ENCODE data around the gene STK10. TPM values are rescaled to one million over a fixed set of nuclear protein-coding genes. Genes with fewer than 3 reads are reported as not detected.

Gene STK10
- polyA plus RNA-seq, 1 of the 3 experiments (the other 2 are of a cell fraction): 11.0 TPM

DNA sequence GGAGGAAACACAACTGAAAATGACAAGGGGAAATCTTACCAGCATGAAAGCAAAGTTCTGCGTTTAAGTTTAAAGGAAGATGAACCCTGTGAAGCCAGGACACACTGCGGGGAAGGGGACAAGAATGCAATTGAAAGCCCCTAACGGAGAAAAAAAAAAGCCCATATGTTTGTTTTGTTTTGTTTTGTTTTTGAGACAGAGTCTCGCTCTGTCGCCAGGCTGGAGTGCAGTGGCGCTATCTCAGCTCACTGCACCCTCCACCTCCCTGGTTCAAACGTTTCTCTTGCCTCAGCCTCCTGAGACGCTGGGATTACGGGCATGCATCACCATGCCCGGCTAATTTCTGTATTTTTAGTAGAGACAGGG, 2.9 kb downstream of the STK10 start:
- 90% methylated on average over 10 of the region's 10 CpGs for WGBS (ENCODE audit: low lambda C conversion rate)
- H2AFZ ChIP-seq (ENCODE audit: low read depth): no peak overlapping the region
- POLR2A ChIA-PET: no interaction called here
- H3K9me3 ChIP-seq: no peaks in the 10 kb centered on the region
- CTCF ChIA-PET: interaction anchor here (1.1 kb wide), 1 partner anchor 273 kb away, joined by 4 read pairs; no protein-coding TSS in a partner anchor
- 0 out of 2 replicates have a peak, but pooled peaks cover 4% of the 10 kb centered on the region for H4K20me1 ChIP-seq (ENCODE audit: insufficient read depth)
- TF ChIP-seq TEAD4 (IDR thresholded peaks at IDR 0.05; ENCODE audit: borderline replicate concordance, insufficient read depth) (no peak), RFX5 (IDR thresholded peaks at IDR 0.05; ENCODE audit: low read length) (no peak), GABPA (IDR thresholded peaks at IDR 0.05; ENCODE audit: low read depth) (no peak), RCOR1 (IDR thresholded peaks at IDR 0.05; ENCODE audit: low read length) (no peak), POLR2AphosphoS5 (IDR thresholded peaks at IDR 0.05; ENCODE audit: low read depth, low read length) (no peak), MXI1 (IDR thresholded peaks at IDR 0.05; ENCODE audit: low read depth, low read length) (no peak), TAF1 (IDR thresholded peaks at IDR 0.05; ENCODE audit: borderline replicate concordance, low read depth, low read length) (no peak), NFIC (IDR thresholded peaks at IDR 0.05; ENCODE audit: borderline replicate concordance) (no peak), ELF1 (IDR thresholded peaks at IDR 0.05) (no peak), GATA2 (CRISPR knock-in tag; IDR thresholded peaks at IDR 0.05) (no peak), EP300 (IDR thresholded peaks at IDR 0.05; ENCODE audit: borderline replicate concordance in 1 of 2, low read depth in 1 of 2, low read length in 1 of 2) (no peak), RXRA (IDR thresholded peaks at IDR 0.05; ENCODE audit: borderline replicate concordance, low read depth) (no peak), NRF1 (IDR thresholded peaks at IDR 0.05; ENCODE audit: low read depth, low read length) (no peak), CHD2 (IDR thresholded peaks at IDR 0.05; ENCODE audit: low read length, partially characterized antibody) (no peak)
- TF ChIP-seq, protein P1, sequence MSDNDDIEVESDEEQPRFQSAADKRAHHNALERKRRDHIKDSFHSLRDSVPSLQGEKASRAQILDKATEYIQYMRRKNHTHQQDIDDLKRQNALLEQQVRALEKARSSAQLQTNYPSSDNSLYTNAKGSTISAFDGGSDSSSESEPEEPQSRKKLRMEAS (IDR thresholded peaks at IDR 0.05; ENCODE audit: low read depth): no peak
- TF ChIP-seq, protein P2, sequence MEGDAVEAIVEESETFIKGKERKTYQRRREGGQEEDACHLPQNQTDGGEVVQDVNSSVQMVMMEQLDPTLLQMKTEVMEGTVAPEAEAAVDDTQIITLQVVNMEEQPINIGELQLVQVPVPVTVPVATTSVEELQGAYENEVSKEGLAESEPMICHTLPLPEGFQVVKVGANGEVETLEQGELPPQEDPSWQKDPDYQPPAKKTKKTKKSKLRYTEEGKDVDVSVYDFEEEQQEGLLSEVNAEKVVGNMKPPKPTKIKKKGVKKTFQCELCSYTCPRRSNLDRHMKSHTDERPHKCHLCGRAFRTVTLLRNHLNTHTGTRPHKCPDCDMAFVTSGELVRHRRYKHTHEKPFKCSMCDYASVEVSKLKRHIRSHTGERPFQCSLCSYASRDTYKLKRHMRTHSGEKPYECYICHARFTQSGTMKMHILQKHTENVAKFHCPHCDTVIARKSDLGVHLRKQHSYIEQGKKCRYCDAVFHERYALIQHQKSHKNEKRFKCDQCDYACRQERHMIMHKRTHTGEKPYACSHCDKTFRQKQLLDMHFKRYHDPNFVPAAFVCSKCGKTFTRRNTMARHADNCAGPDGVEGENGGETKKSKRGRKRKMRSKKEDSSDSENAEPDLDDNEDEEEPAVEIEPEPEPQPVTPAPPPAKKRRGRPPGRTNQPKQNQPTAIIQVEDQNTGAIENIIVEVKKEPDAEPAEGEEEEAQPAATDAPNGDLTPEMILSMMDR (IDR thresholded peaks at IDR 0.05): no peak
- TF ChIP-seq, protein P3, sequence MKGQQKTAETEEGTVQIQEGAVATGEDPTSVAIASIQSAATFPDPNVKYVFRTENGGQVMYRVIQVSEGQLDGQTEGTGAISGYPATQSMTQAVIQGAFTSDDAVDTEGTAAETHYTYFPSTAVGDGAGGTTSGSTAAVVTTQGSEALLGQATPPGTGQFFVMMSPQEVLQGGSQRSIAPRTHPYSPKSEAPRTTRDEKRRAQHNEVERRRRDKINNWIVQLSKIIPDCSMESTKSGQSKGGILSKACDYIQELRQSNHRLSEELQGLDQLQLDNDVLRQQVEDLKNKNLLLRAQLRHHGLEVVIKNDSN (IDR thresholded peaks at IDR 0.05; ENCODE audit: borderline replicate concordance, low read depth): no peak
- TF ChIP-seq, protein P4, sequence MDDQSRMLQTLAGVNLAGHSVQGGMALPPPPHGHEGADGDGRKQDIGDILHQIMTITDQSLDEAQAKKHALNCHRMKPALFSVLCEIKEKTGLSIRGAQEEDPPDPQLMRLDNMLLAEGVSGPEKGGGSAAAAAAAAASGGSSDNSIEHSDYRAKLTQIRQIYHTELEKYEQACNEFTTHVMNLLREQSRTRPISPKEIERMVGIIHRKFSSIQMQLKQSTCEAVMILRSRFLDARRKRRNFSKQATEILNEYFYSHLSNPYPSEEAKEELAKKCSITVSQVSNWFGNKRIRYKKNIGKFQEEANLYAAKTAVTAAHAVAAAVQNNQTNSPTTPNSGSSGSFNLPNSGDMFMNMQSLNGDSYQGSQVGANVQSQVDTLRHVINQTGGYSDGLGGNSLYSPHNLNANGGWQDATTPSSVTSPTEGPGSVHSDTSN (IDR thresholded peaks at IDR 0.05): no peak
- TF ChIP-seq, protein P5, sequence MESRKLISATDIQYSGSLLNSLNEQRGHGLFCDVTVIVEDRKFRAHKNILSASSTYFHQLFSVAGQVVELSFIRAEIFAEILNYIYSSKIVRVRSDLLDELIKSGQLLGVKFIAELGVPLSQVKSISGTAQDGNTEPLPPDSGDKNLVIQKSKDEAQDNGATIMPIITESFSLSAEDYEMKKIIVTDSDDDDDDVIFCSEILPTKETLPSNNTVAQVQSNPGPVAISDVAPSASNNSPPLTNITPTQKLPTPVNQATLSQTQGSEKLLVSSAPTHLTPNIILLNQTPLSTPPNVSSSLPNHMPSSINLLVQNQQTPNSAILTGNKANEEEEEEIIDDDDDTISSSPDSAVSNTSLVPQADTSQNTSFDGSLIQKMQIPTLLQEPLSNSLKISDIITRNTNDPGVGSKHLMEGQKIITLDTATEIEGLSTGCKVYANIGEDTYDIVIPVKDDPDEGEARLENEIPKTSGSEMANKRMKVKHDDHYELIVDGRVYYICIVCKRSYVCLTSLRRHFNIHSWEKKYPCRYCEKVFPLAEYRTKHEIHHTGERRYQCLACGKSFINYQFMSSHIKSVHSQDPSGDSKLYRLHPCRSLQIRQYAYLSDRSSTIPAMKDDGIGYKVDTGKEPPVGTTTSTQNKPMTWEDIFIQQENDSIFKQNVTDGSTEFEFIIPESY (IDR thresholded peaks at IDR 0.05; ENCODE audit: borderline replicate concordance, low read depth): no peak
- no peak overlapping the region for H3K27ac ChIP-seq (ENCODE audit: low read depth in 2 of 2, low read length in 1 of 2)
- H3K79me2 ChIP-seq (ENCODE audit: insufficient read depth): peaks cover 68% of the 10 kb centered on the region
- no peak for DNase-seq
- H3K9ac ChIP-seq: no peak overlapping the region
- H3K4me3 ChIP-seq (ENCODE audit: low read depth in 2 of 2, low read length in 1 of 2): no peak overlapping the region
- peaks cover 15% of the 10 kb centered on the region for H3F3A ChIP-seq (replicated peaks; ENCODE audit: insufficient read depth)
- no peaks in the 10 kb centered on the region for H3K9me2 ChIP-seq
- H3K36me3 ChIP-seq (replicated peaks in 1 of 2; ENCODE audit: control insufficient read depth in 1 of 2, insufficient read depth in 2 of 2, low read length in 1 of 2): peaks cover 0 to 4% of the 10 kb centered on the region in 2 experiments
- H3K27me3 ChIP-seq (ENCODE audit: insufficient read depth): no peaks in the 10 kb centered on the region
- H3K4me1 ChIP-seq (ENCODE audit: control insufficient read depth in 1 of 2, insufficient read depth in 2 of 2, low read depth in 1 of 2, low read length in 1 of 2): peaks cover 0 to 5% of the 10 kb centered on the region in 2 experiments; a peak in 1 of 4 replicates
- no peak overlapping the region for H3K4me2 ChIP-seq
